IPS DF 19.7 (cell line): ENCODE data around the gene RHOH.

ENCODE experiments used
- DNase-seq: peaks from one replicate; pipeline ENCODE4 v3.0.0-alpha.2; 2013; ENCODE audit warnings: low read depth, low spot score

The RHOH gene

GRCh38 chr4:40205259-40206198 lies 8.7 kb downstream of the RHOH start:
- no peak for DNase-seq

- DNase-seq = no peak
Measured at GRCh38 chr4:40206426-40206825, 9.6 kb downstream of the RHOH start.

- no peak for DNase-seq
Measured at GRCh38 chr4:40209401-40209800, 12.6 kb downstream of the RHOH start.

- DNase-seq = no peak
Measured at GRCh38 chr4:40210776-40211175, 13.9 kb downstream of the RHOH start.

DNA sequence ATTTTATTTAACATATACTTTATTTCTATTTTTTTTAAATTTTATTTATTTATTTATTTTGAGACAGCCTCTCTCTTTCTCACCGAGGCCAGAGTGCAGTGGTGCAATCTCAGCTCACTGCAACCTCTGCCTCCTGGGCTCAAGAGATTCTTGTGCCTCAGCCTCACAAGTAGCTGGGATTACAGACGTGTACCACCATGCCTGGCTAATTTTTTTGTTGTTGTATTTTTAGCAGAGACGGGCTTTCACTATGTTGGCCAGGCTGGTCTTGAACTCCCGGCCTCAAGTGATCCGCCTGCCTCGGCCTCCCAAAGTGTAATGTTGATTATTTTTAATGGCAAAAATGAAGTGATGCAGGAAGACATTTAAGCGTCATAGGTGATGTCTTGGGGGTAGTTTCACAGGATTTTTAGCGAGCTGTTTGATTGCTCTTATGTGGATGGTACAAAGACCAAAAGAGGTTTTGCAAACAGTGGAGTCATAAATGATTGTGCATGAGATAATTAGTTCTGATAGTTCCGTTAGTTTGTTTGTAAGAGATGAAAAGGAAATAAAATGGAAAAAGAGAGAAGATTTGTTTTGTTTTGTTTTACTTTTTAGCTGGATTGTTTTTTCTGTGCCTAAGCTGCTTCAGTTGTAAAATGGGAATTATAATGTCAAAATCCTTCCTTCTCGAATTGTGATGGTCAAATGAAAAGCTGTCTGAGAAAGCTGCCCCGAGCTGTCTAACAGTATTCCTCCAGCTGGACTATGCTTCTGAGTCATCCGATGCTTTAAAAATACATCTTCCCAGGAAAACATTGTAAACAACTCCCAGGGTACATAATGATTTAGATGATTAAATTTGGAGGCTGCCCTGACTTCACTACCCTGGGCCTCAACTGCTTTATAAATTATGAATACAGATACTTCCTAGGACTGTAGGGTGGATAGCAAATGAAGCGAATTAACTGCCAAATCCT lies 14.7 kb downstream of the RHOH start:
- no peak for DNase-seq

GRCh38 chr4:40212674-40213527 lies 16.1 kb downstream of the RHOH start:
- DNase-seq = no peak

GRCh38 chr4:40214038-40214437 lies 17.2 kb downstream of the RHOH start:
- no peak for DNase-seq

DNA sequence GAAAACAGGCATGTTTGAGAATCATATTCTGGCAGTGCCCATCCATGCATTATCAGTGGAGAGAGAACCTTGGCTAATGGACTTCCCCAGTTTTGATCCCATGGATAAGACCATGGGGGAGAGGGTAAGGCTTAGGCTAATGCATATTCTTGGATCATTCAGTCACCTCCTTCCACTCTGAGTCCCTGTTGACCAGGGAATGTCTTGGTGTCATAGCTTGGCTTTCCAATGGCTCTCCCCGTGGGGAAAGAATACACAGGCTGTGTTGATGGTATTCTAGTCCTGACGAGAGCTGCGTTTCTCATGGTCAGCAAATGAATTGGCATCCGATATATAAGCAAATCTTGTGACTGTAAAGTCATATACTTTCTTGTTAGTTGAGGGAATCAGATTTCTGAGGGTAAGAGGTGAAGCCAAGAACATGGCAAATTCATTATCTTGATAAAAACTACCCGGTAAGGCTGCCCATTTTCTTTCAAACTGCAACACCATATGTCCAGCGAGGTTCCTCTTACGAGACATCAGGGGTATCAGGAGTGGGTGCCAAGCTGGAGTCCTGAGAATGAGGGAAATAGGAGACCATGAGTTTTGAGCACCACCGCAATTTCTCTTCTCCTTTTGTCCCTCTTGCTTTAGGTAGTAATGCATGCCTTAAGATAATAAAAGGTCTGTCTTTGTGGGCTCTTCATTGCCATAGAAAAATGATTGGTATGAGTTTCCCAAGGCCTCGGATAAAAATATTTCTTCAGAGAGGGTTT lies 18.0 kb downstream of the RHOH start:
- DNase-seq = no peak

GRCh38 chr4:40216622-40217366 lies 20.0 kb downstream of the RHOH start:
- no peak for DNase-seq

DNA sequence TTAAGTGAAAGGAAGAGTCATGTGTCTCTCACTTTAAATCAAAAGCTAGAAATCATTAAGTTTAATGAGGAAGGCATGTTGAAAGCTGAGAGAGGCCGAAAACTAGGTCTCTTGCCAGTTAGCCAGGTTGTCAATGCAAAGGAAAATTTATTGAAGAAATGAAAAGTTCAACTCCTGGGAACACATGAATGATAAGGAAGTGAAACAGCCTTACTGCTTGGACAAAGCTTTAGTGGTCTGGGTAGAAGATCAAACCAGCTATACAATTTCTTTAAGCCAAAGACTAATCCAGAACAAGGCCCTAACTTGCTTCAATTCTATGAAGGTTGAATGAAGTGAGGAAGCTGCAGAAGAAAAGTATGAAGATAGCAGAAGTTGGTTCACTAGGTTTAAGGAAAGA lies 24.9 kb downstream of the RHOH start:
- no peak for DNase-seq

DNA sequence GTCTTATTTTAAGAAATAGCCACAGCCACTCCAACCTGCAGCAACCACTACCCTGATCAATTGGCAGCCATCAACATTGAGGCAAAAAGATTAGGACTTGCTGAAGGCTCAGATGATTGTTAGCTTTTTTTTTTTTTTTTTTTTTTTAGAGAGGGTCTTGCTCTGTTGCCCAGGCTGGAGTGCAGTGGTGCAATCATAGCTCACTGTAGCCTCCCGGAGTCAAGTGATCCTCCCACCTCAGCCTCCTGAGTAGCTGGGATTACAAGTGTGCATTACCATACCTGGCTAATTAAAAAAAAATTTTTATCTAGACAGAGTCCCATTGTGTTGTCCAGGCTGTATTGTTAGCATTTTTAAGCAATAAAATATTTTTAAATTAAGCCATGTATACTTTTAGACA lies 26.5 kb downstream of the RHOH start:
- no peak for DNase-seq

DNA sequence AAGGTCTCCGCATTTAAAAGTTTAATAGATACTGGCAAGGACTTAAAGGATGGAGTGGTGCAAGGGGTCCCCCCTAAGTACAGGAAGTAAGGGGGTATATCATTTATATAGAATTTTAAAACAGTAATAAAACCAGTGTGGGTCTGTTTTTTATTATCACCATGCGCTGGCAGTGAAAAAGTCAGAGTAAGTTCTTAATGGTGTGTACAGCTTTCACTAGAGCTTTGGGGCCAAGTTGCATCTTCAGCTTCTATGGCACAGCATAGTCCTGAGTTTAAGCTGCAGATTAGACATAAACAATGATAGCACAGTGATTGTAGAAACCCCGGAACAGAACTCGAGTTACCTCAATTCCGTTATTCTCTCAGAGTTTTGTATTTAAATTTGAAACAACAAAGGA lies 27.6 kb downstream of the RHOH start:
- no peak for DNase-seq

- DNase-seq = no peak
Measured at GRCh38 chr4:40225497-40225896, 28.7 kb downstream of the RHOH start.

- DNase-seq = no peak
Measured at GRCh38 chr4:40227284-40227683, 30.5 kb downstream of the RHOH start.

GRCh38 chr4:40228497-40229365 lies 31.9 kb downstream of the RHOH start:
- no peak for DNase-seq

DNA sequence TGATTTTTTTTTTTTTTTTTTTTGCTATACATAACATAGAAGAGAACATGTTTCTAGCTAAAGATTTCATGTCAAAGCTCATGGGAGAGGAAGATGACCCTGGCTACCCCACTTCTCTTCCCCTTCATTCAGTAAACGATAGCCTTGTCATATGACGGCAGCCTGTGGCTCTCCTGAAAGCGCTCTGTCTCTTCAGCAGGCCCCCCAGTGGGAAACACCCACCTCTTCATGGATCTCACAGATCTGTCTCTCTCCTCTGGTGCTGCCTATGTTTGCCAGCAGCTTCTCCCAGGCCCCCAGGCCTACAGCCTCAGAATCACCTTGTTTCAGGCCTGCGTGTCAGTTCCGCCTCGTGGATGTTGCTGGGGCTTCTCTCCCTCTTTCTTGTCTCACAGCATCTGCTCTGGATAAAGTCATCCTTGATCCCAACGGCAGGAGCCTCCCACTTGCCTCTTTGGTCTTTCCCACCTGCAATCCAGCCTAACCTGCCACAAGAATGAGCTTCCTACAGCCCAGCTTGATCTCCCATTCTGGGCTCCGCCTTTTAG lies 34.6 kb downstream of the RHOH start:
- DNase-seq = no peak

- DNase-seq = no peak
Measured at GRCh38 chr4:40232610-40233009, 35.8 kb downstream of the RHOH start.

DNA sequence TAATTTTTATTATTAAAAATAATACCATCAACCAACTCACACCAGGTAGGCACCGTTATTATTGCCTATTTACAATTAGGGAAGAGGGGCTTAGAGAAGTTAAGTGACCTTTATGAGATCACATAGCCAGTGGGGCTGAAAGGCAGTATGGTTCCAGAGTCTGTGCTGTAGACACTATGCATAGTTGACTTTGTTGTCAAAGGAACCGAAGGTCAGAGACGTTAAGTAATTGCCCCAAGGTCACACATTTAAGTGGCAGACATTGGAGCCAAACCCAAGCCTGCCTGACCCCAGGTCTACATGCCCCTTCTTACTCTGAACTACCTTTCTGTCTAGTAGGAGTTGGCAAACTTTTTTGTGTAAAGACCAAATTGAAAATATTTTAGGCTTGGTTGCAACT lies 36.4 kb downstream of the RHOH start:
- no peak for DNase-seq
